IMR-90 (cell line): ENCODE data around the gene KCTD18.

Source experiments
- BHLHE40 ChIP-seq: fragments of 150-350 bp; IDR thresholded peaks from 2 replicates; pipeline ENCODE4 v1.6.1; 2016; ENCODE audit warnings: mild to moderate bottlenecking, low read depth, low read length
- CEBPB ChIP-seq: IDR thresholded peaks from 2 replicates; pipeline ENCODE4 v1.6.1; 2012; ENCODE audit warnings: low read depth, low read length, improper control_type of control experiment
- CHD1 ChIP-seq: IDR thresholded peaks from 2 replicates; pipeline ENCODE4 v1.6.1; 2012; ENCODE audit warnings: low read depth, low read length, improper control_type of control experiment
- FOS ChIP-seq: fragments of 150-350 bp; IDR thresholded peaks from 2 replicates; pipeline ENCODE4 v1.6.1; 2016; ENCODE audit warnings: low read depth, low read length
- MXI1 ChIP-seq: IDR thresholded peaks from 2 replicates; pipeline ENCODE4 v1.6.1; 2012; ENCODE audit warnings: low read depth, mild to moderate bottlenecking, low read length, moderate library complexity, borderline replicate concordance
- NFE2L2 ChIP-seq: fragments of 150-350 bp; IDR thresholded peaks from 2 replicates; pipeline ENCODE4 v1.6.1; 2016; ENCODE audit warnings: low read depth, mild to moderate bottlenecking, low read length
- POLR2A ChIP-seq: IDR thresholded peaks from 2 replicates; pipeline ENCODE4 v1.6.1; 2012; ENCODE audit warnings: mild to moderate bottlenecking, low read depth, low read length
- RAD21 ChIP-seq: IDR thresholded peaks from 2 replicates; pipeline ENCODE4 v1.6.1; 2012; ENCODE audit warnings: low read length, improper control_type of control experiment
- RCOR1 ChIP-seq: IDR thresholded peaks from 2 replicates; pipeline ENCODE4 v1.6.1; 2012; ENCODE audit warnings: mild to moderate bottlenecking, low read length, improper control_type of control experiment; ENCODE audit not compliant: insufficient replicate concordance
- SMC3 ChIP-seq: fragments of 150-350 bp; IDR thresholded peaks from 2 replicates; pipeline ENCODE4 v1.6.1; 2016; ENCODE audit warnings: low read depth, mild to moderate bottlenecking, antibody characterized with exemption, low read length, moderate library complexity
- USF2 ChIP-seq: fragments of 150-350 bp; IDR thresholded peaks from 2 replicates; pipeline ENCODE4 v1.6.1; 2017; ENCODE audit warnings: mild to moderate bottlenecking, antibody characterized with exemption, low read length, low read depth
- TF ChIP-seq, protein P1 (sequence below): conservative IDR thresholded peaks from 2 replicates; pipeline ENCODE4 v1.5.1; 2012; ENCODE audit warnings: mild to moderate bottlenecking, low read depth, low read length, improper control_type of control experiment
- TF ChIP-seq, protein P2 (sequence below): fragments of 150-350 bp; IDR thresholded peaks from 2 replicates; pipeline ENCODE4 v1.6.1; 2016; ENCODE audit warnings: low read depth, mild to moderate bottlenecking, low read length, moderate library complexity, borderline replicate concordance

- TF ChIP-seq, protein P1, sequence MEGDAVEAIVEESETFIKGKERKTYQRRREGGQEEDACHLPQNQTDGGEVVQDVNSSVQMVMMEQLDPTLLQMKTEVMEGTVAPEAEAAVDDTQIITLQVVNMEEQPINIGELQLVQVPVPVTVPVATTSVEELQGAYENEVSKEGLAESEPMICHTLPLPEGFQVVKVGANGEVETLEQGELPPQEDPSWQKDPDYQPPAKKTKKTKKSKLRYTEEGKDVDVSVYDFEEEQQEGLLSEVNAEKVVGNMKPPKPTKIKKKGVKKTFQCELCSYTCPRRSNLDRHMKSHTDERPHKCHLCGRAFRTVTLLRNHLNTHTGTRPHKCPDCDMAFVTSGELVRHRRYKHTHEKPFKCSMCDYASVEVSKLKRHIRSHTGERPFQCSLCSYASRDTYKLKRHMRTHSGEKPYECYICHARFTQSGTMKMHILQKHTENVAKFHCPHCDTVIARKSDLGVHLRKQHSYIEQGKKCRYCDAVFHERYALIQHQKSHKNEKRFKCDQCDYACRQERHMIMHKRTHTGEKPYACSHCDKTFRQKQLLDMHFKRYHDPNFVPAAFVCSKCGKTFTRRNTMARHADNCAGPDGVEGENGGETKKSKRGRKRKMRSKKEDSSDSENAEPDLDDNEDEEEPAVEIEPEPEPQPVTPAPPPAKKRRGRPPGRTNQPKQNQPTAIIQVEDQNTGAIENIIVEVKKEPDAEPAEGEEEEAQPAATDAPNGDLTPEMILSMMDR = no peak
- TF ChIP-seq CHD1 = no peak
- no peak for TF ChIP-seq POLR2A
- TF ChIP-seq RAD21 = no peak
- TF ChIP-seq SMC3 = no peak
- TF ChIP-seq BHLHE40 = no peak
- TF ChIP-seq RCOR1 = no peak
- TF ChIP-seq FOS = no peak
- TF ChIP-seq, protein P2, sequence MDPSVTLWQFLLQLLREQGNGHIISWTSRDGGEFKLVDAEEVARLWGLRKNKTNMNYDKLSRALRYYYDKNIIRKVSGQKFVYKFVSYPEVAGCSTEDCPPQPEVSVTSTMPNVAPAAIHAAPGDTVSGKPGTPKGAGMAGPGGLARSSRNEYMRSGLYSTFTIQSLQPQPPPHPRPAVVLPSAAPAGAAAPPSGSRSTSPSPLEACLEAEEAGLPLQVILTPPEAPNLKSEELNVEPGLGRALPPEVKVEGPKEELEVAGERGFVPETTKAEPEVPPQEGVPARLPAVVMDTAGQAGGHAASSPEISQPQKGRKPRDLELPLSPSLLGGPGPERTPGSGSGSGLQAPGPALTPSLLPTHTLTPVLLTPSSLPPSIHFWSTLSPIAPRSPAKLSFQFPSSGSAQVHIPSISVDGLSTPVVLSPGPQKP = no peak
- TF ChIP-seq MXI1 = no peak
- no peak for TF ChIP-seq USF2
- TF ChIP-seq NFE2L2 = no peak
- no peak for TF ChIP-seq CEBPB
These were observed 60.7 kb downstream of the KCTD18 start for GRCh38 chr2:200449149-200449548.
